SU-DHL-6 (cell line): Measurements from ENCODE around the gene CDHR2.

Experiments
- CTCF ChIP-seq: fragments of 200-600 bp; sonication (generic); IDR thresholded peaks from one replicate; pipeline ENCODE4 v1.5.1; 2017; ENCODE audit warnings: antibody characterized with exemption, mild to moderate bottlenecking, low read length, moderate library complexity; ENCODE audit not compliant: insufficient read depth, poor library complexity, severe bottlenecking
- EZH2phosphoT487 ChIP-seq: fragments of 200-600 bp; sonication (generic), shearing (Covaris generic); conservative IDR thresholded peaks from 2 replicates; pipeline ENCODE4 v1.6.1; 2018; ENCODE audit warnings: mild to moderate bottlenecking, antibody characterized with exemption, low read length, moderate library complexity, mixed read lengths

- TF ChIP-seq CTCF: no peak
- no peak for TF ChIP-seq EZH2phosphoT487
These were observed 62.3 kb downstream of the CDHR2 start for GRCh38 chr5:176611435-176611834.
